ENCODE measurements around the gene PLAAT5.

- TF ChIP-seq CTCF (IDR thresholded peaks at IDR 0.05) (no peak), EP300 (IDR thresholded peaks at IDR 0.05) (no peak), POLR2A (IDR thresholded peaks at IDR 0.05) (no peak)
Measured at GRCh38 chr11:63534076-63534475, 43.1 kb upstream of the PLAAT5 start.
